Superior temporal gyrus (tissue), 1 donor: ENCODE results near the gene UXS1.

Experiments
- DNase-seq: peaks from one replicate; pipeline ENCODE4 v3.0.0-alpha.2; 2016; ENCODE audit errors: extremely low spot score

Gene UXS1

DNA sequence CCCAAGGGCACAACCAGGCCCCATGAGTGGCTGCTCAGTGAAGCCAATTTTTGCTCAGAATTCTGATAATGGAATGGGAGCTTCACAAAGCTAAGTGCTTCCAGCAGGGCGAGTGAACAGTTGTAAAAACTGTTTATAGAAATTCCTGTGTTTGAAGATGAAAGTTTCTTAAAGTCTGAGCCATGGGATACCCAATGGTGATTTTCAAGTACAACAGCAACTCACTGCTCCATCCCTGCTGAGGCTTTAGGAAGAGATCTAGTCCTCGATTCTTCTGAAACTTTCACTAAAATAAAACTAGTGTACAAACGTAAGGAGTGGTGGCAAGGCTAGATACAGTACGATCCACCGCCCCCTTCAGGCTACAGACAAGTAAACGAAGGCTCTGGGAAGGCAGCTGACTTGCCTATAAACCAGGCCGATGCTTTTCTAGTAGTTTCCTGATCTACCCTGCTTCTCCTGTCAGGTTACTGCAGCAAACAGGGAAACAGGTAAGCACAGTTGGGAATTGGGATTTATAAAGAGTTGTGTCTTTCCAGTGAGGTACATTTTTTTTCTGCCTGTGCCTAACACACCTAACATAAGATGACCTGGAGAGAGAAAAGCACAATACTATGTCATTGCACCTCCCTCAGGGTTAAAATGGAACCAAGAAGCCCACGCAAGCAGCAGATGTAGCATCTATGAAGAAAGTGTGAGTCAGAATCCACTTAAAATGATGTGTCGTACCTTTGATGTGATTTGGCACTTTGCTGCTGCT, 108.7 kb downstream of the UXS1 start:
- peak; percentile 43 for DNase-seq

- no peak for DNase-seq
Observed at GRCh38 chr2:106080959-106081358, 113.1 kb downstream of the UXS1 start.

DNA sequence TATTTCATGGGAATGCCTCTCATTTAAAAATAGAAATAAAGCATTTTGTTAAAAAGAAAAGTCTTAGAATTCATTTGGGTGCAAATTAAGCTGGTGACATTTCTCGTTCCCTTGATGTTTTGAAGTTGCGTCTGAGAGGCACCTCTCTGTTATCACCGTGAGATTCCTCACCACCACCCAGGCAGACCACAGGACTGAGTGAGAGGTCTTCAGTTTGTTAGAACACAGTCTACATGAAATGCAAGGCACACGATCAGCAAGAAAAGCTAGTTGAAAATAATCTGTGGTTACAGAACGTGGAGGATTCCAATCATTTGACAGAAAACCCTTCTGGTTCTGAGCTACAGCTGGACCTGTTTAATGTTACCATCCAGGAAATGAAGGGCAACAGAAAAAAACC, 116.0 kb downstream of the UXS1 start:
- DNase-seq = no peak

GRCh38 chr2:106076941-106077340, 117.2 kb downstream of the UXS1 start:
- DNase-seq = no peak

DNA sequence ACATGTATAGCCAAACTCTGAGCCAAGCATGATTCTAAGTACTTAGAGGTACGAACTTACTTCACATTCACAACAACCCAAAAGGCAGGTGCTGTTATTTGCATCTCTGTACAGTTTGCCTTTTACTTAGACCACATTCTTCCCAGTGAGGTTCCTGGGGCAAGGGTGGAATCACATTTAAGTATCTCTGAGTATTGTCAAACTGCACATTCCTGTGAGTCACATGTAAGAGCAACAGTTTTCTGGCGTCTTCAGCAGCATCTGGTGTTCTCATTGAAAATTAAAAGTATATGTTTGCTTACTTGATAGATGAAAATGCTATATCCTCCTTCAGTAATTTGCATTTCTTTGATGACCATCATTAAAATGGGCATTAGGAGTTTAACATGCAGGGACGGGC, 119.1 kb downstream of the UXS1 start:
- no peak for DNase-seq

- DNase-seq = no peak
Observed at GRCh38 chr2:106073678-106074406, 120.3 kb downstream of the UXS1 start.

- no peak for DNase-seq
Observed at GRCh38 chr2:106070181-106070580, 123.9 kb downstream of the UXS1 start.

GRCh38 chr2:106068451-106068850, 125.7 kb downstream of the UXS1 start:
- no peak for DNase-seq

DNA sequence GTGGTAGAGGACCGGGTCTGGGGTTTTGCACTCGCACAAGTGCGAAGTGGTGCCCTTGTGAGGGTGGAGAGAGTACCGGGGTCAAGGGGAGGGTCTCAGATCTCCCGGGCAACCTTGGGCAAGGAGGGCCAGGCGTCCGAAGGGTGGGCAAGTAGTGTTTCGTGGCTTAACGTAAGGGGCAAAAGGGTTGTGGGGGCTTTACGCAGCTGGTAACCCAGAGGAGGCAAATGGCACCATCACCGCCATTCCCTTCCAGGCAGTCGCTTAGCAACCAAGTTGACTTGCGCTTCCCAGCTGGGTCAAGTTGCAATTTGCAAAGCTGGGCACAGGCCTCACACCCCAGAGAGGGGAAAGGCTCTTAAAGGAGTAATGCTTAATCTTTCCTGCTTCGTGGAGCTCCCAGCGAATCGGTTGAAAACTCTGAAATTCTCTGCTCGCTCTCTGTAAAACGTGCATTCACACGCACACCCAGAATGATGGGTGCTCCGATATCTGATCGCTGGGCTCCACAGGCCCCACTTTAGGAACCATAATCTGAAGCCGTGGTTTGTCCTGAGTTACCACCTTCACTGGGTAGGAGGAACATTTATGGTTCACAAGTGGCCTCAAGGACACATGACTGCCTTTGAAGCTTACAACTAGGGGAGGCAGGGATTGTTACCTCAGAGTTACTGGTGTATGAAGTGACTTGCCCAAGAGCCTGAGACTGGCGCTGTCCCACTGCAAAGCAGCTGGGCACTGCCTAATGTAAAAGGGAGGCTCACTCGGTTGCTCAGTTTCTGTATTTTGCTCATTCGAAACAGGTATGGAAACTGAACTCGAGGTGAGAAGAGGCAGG, 127.9 kb downstream of the UXS1 start:
- no peak for DNase-seq

- no peak for DNase-seq
Observed at GRCh38 chr2:106065268-106065982, 128.7 kb downstream of the UXS1 start.

DNA sequence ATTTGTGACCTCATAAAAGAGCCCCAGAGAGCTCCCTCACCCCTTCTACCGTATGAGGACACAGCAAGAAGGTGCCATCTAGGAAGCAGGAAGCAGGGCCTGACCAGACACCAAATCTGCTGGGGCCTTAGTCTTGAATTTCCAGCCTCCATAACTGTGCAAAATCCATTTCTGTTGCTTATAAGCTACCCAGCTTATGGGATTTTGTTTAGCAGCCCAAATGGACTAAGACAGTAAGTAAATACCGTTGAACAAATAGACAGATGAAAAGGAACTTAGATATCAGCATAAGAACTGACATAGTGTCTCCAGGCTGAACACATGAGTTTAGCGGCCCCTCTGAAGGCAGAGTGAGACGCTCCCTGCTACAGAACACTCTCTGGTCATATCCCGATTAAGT, 130.9 kb downstream of the UXS1 start:
- no peak for DNase-seq

DNA sequence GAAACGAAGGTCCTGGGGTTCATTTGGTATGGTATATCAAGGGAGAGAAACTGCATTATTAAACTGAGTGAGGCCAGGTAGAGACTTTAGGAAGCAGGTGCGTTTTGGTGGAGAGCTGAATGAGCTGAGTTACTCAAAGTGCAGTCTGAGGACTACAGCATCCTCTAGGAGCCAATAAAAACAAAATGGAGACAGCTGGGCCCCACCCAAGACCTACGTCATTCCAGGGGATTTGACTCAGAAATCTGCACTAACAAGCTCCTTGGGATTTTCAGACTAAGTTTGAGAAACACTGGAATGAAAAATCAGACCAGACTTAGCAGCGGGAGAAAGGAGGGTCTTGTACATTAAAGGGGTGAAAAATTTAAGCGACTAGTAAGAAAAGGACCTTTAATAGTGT, 131.5 kb downstream of the UXS1 start:
- DNase-seq = no peak

DNA sequence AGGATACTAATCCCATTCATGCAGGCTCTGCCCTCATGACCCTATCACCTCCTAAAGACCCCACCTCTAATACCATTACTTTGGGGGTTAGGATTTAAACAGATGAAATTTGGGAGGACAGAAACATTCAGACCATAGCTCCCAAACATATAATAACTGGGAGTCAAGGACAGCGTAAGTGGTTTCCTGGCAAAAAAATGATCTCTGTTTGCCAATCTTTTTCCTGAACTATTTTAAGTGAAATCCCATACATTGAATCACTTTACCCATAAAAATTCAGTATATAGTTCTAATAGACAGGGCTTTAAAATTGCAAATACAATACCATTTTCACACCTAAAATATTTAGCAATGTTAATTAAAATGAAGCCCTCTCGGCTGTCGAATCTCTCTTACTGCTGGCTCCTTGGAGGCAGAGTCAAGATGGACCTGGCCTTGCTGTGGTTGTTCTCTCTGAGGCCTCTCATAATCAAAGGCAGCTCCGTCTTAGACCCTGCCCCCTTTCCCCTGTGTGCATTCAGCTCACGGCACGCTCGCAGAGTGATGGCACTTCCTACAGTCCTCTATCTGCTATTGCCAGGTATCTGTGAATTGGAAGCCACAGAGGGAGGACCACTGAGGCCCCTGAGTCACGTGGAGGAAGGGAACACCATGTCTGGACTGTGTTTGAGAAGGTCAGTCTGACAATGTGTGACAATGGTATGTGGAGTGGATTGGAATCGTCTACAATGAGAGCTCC, 132.3 kb downstream of the UXS1 start:
- DNase-seq = no peak

- no peak for DNase-seq
Observed at GRCh38 chr2:106059416-106060065, 134.6 kb downstream of the UXS1 start.

DNA sequence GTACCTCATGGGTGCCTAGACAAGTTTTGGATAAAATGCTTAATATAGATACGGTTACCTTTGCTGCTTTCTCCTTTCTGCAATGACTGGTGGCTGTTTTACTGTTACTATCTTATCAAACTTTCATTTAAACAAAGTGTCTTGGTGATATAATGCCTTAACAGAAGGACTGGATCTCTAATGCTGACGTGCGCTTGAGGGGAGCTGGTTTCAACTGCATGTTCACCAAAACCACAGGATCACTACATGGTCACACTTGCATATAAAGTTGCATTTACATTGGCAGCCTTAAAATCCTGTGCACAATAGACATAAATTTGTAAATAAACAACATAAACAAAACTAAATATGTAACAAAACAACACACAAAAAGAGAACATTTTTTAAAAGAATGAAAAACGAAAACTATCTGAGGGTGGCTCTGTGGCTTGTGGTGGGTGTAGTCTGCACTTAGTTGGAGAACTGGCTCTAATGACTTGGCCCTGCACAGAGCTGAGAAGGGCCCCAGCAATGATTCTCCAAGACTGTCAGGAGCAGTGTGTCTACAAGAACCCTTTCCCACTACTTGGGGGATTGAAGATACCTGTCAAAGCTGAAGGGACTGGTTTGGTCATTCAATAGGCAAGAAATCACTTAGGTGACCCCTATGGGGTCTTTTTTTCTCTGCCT, 135.5 kb downstream of the UXS1 start:
- no peak for DNase-seq

DNA sequence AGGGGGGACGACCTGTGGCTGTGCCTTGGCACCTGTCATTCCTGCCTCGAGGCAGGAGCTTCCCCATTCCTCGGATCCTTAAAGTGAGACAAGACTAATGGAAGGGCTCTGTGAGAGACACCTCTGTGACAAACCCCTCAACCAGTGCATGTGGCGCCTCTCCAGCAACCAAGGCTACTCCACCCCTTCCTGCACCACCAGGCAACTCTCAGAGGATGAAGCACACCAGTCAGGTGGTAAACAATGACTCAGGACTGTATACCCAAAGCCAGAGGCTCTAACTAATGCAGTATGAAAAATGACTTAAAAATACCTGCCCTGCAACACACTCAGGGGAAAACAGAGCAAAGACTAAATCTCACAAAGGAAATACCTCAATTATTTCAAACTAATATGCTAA, 136.9 kb downstream of the UXS1 start:
- no peak for DNase-seq

DNA sequence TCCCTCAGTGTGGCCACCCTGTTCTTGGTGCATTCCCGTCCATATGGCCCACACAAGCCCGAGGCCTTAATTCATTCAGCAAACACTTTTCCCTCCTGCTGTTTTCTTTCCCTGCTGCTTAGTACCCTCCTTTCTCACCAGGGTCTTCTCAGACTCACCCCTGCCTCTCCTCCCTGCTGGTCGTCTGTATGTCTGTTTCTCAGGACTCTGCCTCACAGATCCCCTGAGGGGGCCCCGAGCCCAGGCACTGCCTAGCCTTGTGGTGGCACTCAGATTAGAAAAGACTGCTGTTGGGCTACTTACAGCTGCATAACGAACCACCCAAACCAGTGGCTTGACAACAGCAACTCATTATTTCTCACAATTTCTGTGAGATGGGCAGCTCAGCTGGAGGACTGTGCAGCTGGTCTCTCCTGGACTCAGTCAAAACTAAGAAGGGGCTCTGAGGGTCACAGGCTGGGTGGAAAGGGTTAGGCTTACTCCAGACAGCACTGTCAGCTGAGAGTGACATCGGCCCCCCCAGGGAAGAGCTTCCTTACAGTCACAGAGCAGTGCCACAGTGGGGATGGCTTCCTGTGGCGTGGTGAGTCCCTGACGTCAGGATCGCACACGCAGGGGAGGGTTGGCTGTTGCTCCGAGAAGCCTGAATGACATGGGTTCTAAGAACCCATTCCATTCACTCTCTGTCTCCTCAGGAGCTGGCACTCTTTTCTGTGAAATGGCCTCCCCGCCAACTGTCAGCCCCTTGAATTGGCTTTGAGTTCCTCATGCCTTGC, 139.0 kb downstream of the UXS1 start:
- no peak for DNase-seq

DNA sequence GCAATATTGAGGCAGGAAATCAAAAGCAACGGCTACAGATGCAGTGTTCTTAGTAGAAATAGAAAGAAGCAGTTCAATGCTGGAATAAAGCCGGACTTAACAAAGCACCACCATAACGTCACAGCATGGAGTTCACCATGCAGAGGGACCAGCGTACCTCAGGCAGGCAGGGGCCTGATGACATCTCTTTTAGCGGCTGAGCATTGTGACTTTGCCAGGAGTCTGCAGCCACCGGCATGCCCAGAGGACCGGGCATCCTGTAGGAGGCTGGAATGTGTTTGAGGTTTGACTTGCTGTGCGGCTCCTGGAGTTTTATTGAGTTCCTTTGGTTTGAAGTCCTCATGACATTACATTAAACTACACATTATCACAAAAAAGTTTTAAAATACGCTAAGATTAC, 139.8 kb downstream of the UXS1 start:
- no peak for DNase-seq

- no peak for DNase-seq
Observed at GRCh38 chr2:106053581-106053980, 140.5 kb downstream of the UXS1 start.
